HG03108 (cell line): ENCODE results near the gene DLG4.
"Not testable (repeated sequence)": the region's sequence is repeated elsewhere in the genome, so short reads cannot be mapped to it uniquely, and the experiment has no call there.

Experiments used
- ATAC-seq: cut with Tn5 transposase; IDR thresholded peaks from one replicate; pipeline ENCODE4 v1.9.1; 2021; ENCODE audit warnings: moderate library complexity; ENCODE audit not compliant: unreplicated experiment

Gene DLG4

DNA sequence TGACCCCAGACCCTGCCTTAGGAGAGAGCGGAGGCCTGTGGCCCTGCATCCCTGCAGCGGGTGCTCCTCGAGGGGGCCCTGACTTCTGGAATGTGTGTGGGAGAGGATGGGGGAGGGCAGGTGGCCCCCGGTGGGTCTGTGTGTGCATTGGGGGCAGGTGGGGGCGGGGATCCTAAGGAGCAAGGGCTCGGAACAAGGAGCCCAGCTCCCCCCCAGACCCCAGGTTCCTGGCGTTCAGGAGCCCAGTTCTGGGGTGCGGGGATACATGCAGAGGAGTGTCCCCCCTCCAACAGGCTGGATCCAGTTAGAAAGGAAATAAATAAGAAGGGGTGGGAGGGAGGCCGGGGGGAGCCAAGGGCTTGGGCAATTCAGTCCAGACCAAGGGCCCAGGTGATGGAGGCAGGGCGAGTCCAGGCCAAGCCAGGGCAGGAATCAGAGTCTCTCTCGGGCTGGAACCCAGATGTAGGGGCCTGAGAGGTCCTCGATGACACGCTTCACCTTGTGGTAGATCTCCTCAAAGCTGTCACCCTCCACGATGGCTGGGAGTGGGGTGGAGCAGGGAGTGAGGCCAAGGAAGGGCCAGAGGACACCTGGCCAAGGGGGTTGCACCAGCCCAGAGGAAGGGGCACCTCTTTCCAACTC, 29.2 kb downstream of the DLG4 start:
- no peak for ATAC-seq

- ATAC-seq = no peak
Measured at GRCh38 chr17:7186241-7186640, 33.4 kb downstream of the DLG4 start.

GRCh38 chr17:7184647-7185046, 35.0 kb downstream of the DLG4 start:
- ATAC-seq = no peak

DNA sequence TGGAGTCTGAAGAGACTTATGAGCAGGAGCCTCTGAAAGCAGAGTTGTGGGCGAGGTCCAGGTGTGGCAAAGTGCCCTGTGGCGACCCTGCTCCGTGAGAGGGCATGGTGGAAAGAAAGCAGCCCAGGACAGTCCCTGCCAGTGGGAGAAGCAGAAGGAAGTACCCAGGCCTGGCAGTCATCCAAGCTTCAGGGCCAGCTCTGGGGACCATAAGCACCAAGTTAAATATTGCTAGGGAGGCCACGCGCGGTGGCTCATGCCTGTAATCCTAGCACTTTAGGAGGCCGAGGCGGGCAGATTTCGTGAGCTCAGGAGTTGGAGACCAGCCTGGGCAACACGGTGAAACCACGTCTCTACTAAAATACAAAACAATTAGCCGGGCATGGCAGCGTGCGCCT, 35.5 kb downstream of the DLG4 start:
- ATAC-seq = no peak

DNA sequence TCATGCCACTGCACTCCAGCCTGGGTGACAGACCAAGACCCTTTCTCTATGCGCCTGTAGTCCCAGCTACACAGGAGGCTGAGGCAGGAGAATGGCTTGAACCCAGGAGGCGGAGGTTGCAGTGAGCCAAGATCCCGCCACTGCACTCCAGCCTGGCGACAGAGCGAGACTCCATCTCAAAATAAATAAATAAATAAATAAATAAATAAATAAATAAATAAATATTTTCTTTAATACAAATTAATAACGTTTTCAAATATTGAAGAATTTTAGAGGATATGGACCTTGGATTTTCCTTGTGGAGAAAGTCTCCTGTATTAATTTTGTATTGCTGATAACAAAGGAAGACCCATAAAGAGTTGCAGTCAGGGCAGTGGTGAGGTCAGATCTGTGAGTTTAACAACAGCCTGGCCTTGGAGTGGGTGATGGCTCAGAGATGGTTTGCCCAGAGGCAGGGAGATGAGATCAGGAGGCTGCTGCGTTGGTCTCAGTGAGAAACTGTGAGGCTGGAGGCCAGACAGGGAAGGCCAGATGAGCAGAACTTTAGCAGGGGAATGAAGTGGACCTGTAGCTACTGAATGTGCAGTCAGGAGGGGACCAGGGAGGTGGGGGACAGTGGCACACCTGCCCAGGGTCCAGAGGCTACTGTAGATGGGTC, 36.1 kb downstream of the DLG4 start:
- ATAC-seq = no peak

DNA sequence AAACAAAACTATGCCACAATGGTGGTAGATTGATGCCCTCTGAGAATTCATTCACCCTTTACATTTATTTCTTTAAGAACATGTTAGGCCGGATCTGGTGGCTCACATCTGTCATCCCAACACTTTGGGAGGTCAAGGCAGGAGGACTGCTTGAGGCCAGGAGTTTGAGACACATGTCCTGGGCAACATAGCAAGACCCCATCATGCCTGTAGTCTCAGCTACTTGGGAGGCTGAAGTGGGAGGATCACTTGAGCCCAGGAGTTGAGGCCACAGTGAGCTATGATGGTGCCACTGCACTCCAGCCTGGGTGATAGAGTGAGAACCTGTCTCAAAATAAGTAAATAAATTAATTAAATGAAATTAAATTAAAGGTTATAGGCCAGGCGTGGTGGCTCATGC, 37.5 kb downstream of the DLG4 start:
- ATAC-seq = not testable (repeated sequence)

DNA sequence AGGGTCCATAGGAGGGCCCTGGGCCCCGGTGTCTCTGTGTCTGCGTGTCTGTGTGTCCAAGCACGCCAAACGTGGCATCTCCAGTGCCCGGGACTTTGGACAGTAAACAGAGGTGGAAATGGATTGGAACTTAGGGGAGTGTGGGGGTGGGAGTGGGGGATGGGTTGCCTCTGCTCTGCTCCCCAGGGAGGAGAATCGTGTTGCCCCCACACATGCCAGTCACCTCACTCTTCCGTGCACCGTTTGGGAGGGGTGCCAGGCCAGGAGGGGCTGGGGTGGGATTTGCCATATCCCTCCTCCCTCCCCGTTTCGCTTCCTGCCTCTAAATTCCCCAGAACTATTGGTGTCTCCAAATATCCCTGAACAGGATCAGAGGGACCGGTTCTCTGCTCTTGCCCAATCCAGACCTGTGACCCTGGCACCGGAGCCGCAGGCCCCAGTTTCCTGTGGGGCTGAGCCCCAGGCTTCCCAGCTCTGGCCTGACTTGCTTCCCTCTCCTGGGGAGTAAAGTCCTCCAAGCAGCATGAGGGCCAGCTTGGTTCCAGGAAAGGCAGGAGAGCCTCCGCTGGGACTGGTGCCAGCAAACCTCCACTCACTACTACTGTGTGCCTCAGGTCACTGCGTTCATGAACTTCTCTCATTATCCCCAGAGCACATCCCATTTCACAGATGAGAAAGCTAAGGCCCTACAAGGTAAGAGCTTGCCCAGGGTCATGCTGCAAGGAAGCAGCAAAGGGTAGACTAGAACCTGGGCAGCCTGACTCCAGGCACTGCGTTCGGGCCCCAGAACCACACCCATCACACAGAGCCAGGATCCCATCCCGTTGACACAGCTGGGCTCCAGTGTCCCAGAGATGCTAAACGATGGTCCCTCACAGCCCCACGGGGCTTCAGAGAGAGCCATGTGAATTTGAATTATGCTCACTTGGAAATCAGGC, 40.0 kb downstream of the DLG4 start, which contains the start of gene ASGR1:
TSS of gene ASGR1 (minus strand) at position 54 of the 938 bp plus-strand sequence. CDS start 807 bp downstream, outside the sequence.
- ATAC-seq = no peak

- ATAC-seq = no peak
Measured at GRCh38 chr17:7178973-7179316, 40.7 kb downstream of the DLG4 start.

DNA sequence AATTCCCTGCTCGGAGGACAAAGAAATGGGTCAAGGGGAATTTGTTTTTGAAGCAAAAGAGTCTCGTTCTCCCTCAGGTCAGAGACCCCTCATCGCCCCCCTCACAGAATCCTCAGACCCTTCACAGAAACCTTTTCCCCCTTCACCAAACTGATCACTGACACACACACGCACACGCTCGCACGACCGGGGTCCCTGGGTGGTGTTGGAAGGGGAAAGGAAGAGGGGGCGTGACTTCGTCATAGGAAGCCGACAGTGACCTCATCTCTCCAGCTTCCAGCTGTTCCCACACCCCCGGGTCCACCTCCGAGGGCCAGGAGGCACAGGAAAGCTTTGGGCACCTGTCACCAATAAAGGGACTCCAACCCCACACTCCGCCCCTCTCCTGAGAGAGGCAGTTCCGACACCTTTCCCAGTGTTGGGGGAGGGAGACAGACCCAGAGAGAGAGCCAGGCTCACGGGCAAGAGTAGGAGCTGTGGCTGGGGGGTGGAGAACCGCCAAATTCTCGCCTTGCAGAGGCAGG, 41.6 kb downstream of the DLG4 start:
- ATAC-seq = no peak

DNA sequence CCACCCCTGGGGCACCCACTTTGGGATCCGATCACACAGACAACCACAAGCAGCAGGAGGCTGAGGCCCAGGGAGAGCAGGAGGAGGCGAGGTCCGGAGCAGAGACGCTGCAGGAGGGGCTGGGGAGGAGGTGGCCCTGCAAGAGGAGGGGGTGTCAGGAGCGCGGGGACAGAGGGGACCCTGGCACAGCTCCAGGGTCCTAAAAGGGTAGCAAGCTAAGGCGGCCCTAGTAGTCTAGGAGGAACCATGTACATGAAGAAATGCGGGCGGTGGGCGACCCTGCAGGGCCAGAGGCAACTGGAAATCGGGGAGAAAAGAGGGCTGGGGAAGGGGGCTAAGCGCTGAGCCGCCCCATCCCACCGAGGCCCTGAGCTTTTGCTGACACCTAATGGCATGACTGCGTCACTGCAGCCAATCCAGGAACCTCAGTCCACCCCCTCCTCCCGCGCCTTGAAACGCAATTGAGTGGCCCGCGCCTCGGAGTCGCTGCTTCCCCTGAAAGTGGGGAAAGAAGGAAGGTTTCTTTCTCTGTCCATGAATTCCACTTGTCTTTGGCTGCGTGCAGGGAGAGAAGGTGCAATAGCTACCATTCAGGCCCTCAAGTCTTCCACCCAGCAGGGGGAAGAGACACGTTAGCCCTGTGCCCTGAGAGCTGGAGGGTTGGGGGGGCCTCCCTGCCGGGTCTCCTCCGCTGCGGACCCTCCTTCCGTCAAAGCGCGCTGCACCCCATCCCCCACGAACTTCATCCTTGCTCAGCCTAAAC, 42.3 kb downstream of the DLG4 start:
- no peak for ATAC-seq

- no peak for ATAC-seq
Measured at GRCh38 chr17:7176841-7177190, 42.8 kb downstream of the DLG4 start.

DNA sequence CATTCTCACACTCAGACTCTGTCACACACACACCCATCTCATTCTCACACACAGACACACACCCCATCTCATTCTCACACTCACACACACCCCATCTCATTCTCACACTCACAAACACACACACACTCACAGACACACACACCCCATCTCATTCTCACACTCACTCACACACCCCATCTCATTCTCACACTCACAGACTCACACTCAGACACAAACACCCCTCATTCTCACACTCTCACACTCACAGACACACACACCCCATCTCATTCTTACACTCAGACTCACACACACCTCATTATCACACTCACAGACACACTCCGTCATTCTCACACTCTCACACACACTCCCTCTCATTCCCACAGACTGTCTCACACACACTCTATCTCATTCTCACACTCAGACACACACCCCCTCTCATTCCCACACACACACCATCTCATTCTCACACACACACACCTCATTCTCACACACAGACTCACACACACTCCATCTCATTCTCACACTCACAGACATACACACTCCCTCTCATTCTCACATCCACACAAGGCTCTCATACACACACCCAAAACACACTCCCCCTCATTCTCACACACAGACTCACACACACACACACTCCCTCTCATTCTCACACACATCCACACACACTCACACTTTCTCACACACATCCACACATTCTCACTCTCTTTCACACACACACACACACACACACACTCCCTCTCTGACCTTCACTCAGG, 43.4 kb downstream of the DLG4 start:
- no peak for ATAC-seq

DNA sequence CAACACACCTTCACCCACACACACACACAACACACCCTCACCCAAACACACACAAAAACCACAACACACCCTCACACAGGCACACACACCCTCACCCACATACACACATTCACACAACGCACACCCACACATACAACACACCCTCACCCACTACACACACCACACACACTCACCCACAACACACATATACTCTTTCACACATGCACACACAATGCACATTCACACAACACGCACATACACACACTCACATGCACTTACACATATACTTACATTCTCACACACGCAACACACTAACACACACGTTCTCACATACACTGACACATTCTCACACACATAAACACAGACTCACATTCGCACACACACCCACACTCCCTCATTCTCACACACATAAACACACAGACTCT, 44.3 kb downstream of the DLG4 start:
- no peak for ATAC-seq

DNA sequence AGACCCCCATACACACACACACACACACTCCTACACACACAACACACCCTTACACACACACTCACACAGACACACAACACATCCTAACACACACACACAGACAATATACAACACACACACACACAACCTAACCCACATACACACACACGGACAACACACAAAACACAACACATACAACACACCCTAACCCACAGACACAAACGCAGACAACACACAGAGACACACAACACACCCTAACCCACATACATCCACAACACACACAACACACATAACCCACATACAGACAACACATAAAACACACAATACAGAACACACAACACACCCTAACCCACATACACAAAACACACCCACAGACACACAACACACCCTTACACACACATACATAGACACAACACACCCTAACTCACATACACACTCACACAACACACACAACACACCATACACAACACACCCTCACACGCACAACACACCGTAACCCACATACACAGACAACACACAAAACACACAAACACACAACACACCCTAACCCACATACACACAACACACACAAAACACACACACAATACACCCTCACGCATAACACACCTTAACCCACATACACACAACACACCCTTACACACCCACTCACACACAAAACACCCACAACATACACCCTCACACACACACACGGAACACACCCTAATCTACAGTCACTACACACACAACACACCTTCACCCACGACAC, 44.9 kb downstream of the DLG4 start:
- no peak for ATAC-seq

GRCh38 chr17:7173687-7174602, 45.7 kb downstream of the DLG4 start:
- ATAC-seq = no peak

DNA sequence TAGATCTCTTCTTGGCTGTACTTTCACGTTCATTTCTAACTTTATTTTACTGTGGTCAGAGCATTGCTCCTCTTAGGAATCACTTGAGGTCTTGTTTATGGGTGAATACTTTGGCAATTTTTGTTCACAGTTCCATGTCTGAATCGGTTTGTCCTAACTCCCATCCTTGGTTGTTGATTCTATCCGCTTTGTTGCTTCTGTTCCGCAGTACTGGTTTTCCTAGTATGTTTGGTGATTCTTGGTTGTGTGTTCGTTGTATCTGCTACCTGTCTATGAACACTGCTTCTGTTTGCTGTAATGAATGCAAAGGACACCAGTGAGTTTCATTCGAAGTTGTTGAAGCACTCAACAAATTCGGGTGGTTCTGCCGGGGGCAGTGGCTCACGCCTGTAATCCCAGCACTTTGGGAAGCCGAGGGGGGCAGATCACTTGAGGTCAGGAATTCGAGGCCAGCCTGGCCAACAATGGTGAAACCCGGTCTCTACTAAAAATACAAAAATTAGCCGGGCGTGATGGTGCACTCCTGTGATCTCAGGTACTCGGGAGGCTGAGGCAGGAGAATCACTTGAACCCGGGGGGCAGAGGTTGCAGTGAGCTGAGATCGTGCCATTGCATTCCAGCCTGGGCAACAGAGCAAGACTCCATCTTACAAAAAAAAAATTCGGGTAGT, 47.0 kb downstream of the DLG4 start:
- ATAC-seq = not testable (repeated sequence)

DNA sequence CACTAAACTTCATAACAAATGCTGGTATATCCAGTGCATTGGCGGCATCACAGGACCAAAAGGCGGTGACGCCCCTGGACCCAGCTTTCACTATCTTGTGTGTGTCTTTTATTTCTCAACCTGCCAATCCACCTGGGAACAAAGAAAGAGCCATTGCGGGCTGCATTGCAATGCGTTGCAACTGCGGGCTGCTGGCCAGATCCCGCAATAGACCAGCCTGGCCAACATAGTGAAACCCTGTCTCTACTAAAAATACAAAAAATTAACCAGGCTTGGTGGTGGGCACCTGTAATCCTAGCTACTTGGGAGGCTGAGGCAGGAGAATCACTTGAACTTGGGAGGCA, 50.1 kb downstream of the DLG4 start:
- not testable (repeated sequence) for ATAC-seq
